Measurements from ENCODE around the gene PIM3.
A peak's percentile ranks its signal among the peaks of the same experiment; 100 is the strongest.

PIM3 gene

DNA sequence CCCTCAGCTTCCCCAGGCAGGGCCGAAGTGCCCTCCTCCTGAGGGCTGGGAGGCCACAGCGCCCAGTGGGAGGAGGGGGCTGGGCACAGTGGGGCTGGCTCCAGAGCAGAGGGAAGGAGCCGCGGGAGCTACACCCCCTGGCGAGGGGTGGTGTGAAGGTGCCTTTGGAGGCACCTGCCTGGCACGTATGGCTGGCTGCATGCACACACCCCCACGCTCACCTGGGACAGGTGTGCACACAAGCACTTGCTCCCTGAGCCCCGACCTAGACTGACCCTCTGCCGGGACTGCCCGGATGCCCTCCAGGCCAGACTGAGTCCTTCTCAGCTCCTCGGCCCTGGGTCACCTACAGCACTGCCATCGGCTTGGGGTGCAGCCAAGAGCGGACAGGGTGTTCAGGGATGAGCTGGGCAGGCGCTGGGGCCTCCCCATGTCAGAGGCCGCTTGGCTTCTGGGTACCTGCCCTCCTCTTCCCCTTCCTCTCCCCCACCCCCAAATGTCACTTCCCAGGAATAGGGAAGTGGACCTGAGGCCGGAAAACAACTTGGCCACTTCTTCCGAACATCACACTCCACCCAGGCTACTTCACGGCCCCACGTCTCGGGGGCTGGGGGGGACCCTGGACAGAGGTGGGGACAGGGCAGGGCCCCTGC lies 7.4 kb upstream of the PIM3 start:
- no peaks in the 10 kb centered on the region for H3K36me3 ChIP-seq
- peaks cover 41 to 50% of the 10 kb centered on the region in 2 experiments for H3K4me1 ChIP-seq (ENCODE audit: control insufficient read depth in 1 of 2, insufficient read depth in 1 of 2, low read depth in 1 of 2, low read length in 1 of 2)
- peak overlapping the region; percentile 98 for H3K27ac ChIP-seq
- no peaks in the 10 kb centered on the region for H3K9me3 ChIP-seq
- no peaks in the 10 kb centered on the region for H3K27me3 ChIP-seq
- peak overlapping the region; percentile 37 to 46 for H3K4me3 ChIP-seq (ENCODE audit: low read depth in 1 of 2, low read length in 1 of 2)
- TF ChIP-seq, protein P1, sequence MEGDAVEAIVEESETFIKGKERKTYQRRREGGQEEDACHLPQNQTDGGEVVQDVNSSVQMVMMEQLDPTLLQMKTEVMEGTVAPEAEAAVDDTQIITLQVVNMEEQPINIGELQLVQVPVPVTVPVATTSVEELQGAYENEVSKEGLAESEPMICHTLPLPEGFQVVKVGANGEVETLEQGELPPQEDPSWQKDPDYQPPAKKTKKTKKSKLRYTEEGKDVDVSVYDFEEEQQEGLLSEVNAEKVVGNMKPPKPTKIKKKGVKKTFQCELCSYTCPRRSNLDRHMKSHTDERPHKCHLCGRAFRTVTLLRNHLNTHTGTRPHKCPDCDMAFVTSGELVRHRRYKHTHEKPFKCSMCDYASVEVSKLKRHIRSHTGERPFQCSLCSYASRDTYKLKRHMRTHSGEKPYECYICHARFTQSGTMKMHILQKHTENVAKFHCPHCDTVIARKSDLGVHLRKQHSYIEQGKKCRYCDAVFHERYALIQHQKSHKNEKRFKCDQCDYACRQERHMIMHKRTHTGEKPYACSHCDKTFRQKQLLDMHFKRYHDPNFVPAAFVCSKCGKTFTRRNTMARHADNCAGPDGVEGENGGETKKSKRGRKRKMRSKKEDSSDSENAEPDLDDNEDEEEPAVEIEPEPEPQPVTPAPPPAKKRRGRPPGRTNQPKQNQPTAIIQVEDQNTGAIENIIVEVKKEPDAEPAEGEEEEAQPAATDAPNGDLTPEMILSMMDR (IDR thresholded peaks at IDR 0.05): no peak

DNA sequence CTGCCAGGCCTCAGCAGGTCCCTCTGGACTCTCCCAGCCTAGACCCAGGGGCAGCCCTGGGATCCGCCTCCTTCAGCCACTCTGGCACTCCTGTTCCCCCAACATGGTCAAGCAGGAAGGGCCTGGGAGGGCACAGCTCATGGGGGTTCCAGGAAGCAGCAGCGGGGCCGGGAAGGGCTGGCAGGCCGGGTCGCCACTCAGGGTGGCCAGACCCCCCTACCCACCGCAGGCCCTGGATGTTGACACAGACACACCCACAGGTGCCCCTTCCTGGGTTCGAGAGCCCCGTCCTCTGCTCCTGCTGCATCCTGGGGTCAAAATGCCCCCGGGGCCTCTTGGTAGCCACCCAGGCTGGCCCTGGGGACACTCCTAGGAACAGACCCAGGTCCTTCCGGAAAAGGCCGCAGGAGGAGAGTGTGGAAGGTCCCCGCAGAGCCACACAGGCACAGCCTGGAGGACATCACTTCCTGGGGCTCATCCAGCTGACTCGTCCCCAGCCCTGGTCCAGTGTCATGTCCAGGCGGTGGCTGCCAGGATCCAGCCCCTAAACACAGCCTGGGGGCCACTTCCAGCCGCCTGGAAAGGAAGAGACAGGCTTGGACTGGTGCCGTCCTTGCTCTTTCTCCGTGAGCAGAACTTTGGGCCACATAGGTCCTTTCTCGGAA lies 6.8 kb upstream of the PIM3 start:
- H3K9me3 ChIP-seq: no peaks in the 10 kb centered on the region
- TF ChIP-seq, protein P1 (IDR thresholded peaks at IDR 0.05): no peak
- H3K4me1 ChIP-seq (ENCODE audit: control insufficient read depth in 1 of 2, insufficient read depth in 1 of 2, low read depth in 1 of 2, low read length in 1 of 2): peaks cover 42 to 55% of the 10 kb centered on the region in 2 experiments
- no peaks in the 10 kb centered on the region for H3K27me3 ChIP-seq
- peak overlapping the region; percentile 37 to 46 for H3K4me3 ChIP-seq (ENCODE audit: low read depth in 1 of 2, low read length in 1 of 2)
- H3K27ac ChIP-seq: peak overlapping the region; percentile 98
- no peaks in the 10 kb centered on the region for H3K36me3 ChIP-seq

DNA sequence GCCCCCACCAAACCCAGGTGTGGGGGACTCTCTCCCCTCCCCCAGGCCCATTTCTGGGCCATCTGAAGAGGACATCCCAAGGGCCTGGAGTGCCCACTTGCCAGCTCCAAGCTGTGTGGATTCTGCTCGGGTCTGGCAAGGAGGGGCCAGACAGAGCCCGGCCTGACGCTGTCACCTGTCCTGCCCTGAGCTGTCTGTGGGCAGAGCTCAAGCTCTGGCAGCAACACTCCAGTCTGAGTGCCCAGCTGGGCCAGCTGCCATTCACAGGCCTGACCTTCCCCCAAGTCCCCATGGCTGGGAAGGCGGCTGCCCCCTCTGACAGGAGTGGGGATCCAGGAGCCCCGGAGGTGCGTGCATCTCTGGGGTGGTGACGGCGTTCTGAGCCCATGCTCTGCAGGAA lies 6.2 kb upstream of the PIM3 start:
- Histone ChIP-seq H3K4me3 (ENCODE audit: low read depth in 1 of 2, low read length in 1 of 2) (peak overlapping the region; percentile 37 to 46), H3K9me3 (no peaks in the 10 kb centered on the region), H3K4me1 (ENCODE audit: control insufficient read depth in 1 of 2, insufficient read depth in 1 of 2, low read depth in 1 of 2, low read length in 1 of 2) (peaks cover 47 to 61% of the 10 kb centered on the region in 2 experiments), H3K27me3 (no peaks in the 10 kb centered on the region), H3K36me3 (no peaks in the 10 kb centered on the region), H3K27ac (peak overlapping the region; percentile 98)
- TF ChIP-seq, protein P1 (IDR thresholded peaks at IDR 0.05): no peak

DNA sequence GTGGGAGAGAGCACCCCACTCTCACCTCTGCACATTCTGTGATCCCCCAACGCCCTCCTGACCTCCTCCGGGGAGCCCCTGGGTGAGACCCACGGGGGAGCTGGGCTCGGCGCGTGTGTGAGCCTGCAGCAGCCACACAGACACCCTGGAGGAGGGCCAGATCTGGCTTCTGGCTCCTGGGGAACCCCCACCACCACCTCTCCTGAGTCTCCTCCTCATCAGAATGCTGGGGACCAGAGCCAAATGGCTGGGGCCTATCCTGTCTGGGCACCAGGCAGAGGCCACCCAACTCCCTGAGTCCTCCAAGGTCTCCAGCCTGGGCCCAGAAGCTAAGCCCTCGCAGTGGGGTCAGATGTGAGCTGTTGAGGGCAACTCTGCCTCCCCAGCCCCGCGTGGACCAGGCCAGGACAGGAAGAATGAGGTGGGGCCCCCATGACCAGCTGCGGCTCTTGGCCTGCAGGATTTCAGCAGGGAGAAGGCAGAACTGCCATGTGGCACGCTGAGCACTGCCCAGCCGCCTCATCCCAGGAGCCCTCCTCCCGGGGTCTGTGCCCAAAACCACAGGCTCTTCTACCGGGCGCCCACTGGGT lies 5.5 kb upstream of the PIM3 start:
- no peaks in the 10 kb centered on the region for H3K9me3 ChIP-seq
- no peaks in the 10 kb centered on the region for H3K27me3 ChIP-seq
- H3K4me3 ChIP-seq (ENCODE audit: low read depth in 1 of 2, low read length in 1 of 2): no peak overlapping the region
- H3K27ac ChIP-seq: peak overlapping the region; percentile 98
- TF ChIP-seq, protein P1 (IDR thresholded peaks at IDR 0.05): no peak
- peaks cover 54 to 65% of the 10 kb centered on the region in 2 experiments for H3K4me1 ChIP-seq (ENCODE audit: control insufficient read depth in 1 of 2, insufficient read depth in 1 of 2, low read depth in 1 of 2, low read length in 1 of 2)
- no peaks in the 10 kb centered on the region for H3K36me3 ChIP-seq

DNA sequence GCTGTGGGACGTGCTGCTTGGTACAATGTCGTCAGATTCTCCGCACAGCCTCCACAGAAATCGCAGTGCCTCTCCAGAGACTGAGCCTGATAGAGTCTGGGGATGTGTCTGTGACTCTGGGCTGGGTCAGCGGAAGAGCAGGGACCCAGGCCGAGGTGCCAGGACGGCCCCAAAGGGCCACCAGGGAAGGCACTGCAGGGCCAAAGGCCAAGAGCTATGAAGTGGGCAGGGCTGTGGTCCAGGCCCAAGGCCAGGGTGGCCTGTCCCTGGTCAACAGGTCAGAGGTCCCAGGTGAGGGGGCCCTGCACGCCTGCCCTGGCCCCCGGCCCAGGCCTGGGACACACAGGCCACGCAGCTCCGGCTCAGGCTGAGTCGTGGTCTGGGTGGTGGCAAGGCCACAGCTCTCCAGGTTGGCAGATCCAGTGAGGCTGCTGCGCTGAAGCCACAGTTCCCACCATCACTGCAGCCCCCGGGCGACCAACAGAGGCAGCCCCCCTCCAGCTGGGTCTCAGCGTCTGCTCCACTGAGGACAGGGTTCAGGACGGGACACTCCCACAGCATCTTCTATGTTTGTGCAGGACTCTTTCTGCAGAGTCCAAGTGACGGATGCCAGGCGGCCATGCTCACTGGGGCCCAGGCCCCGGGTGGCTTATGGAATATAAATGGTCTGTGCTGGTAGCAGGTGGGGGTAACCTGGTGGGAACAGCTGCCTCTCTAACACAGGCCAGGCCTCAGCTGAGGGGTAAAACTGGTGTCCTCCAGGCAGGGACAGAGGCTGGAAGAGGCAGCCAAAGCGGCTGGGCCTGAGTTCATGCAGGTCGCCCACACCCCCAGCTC lies 4.8 kb upstream of the PIM3 start:
- Histone ChIP-seq H3K4me3 (ENCODE audit: low read depth in 1 of 2, low read length in 1 of 2) (no peak overlapping the region), H3K9me3 (no peaks in the 10 kb centered on the region), H3K36me3 (no peaks in the 10 kb centered on the region), H3K27me3 (no peaks in the 10 kb centered on the region), H3K4me1 (ENCODE audit: control insufficient read depth in 1 of 2, insufficient read depth in 1 of 2, low read depth in 1 of 2, low read length in 1 of 2) (peaks cover 52 to 61% of the 10 kb centered on the region in 2 experiments), H3K27ac (no peak overlapping the region)
- TF ChIP-seq, protein P1 (IDR thresholded peaks at IDR 0.05): no peak

Measured in neutrophil (primary cell).